Non-pigmented ciliary epithelial cell (primary cell): Measurements from ENCODE around the gene VCX.
"Not testable (repeated sequence)": the region's sequence is repeated elsewhere in the genome, so short reads cannot be mapped to it uniquely, and the experiment has no call there.

Experiments
- DNase-seq: peaks from one replicate; pipeline ENCODE4 v3.0.0-alpha.2; 2010; ENCODE audit warnings: low read depth

Gene VCX

DNA sequence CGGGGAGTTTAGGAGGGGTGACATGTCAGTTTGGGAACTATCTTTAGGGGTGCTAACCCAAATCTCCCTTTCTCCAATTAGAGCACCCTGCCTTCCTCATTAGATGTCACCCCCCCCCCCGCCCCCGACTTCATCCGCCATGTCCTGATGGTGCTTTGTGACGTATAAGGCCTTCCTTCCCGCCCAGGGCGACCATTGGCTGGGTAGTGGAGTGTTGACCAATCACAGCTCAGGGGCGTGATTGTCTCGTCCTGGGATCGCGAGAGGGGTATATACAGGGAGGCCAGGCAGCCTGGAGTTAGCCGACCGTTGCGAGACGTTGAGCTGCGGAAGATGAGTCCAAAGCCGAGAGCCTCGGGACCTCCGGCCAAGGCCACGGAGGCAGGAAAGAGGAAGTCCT lies at the start of gene VCX:
TSS of gene VCX (plus strand) at position 301 of the 400 bp plus-strand sequence. CDS start at position 334, 33 bp downstream.
- not testable (repeated sequence) for DNase-seq

DNA sequence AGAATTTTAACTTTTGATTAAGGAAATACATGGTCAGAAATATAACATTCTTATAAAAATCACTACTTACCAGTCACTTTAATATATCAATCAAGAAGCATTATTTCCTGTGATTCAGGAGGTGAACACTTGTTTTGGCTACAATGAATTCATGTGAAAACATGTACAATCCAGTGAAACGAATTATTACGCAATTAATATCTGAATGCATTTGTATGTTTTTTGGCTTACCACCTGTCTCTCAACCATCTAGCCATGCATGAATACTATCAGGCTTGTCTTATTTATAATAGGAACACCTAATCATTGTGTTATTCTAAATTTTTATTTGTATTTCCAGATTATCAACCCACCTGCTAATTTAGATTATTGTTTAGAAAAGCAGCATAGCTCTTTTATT lies 44.6 kb upstream of the VCX start:
- no peak for DNase-seq

DNA sequence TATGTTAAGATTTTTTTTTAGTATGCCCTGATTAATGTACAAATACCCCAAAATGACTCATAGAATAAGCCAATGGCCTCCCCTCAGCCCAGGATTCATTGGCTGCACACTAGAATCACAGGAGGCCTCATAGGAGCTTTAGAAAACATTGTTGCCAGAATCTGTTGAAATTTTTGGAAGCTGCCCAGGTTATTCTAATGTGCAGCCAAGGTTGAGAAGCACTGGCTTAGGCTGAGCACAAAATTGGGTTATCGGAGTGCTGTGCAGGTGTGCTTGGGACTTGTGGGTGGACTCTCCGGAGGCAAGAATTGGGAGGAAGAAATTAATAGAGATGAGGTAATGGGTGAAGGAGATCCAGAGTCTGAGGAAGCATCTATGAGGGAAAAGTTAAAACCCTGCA lies 41.3 kb upstream of the VCX start:
- DNase-seq = no peak

DNA sequence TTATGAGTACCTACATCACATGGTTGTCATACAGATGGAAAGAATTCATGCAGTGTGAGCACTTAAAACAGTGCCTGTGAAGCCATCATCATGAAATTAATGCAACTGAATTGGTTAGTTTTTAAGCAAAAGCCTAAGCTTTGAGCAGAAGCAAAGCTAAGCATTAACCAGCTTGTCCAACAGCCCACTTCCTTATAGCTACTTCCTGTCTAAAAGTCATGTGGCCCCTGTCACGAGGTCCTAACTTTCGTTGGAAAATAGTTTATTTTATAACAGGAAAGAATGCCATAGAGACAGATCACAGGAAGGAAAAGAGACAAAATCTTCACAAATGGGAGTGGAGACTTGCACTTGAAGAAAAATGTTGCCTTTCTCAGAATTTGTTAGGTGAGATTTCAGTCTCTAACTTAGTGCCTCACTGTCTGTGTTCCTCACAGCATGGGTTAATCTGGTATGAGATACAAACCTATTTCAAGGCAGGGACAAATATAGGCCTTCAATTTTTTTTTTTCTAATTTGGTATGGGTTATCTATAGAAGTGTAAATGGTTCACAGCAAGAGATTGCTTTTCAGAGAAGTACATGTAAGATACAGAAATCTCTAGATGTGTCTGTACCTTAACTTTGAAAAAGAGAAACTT lies 27.7 kb upstream of the VCX start:
- no peak for DNase-seq

DNA sequence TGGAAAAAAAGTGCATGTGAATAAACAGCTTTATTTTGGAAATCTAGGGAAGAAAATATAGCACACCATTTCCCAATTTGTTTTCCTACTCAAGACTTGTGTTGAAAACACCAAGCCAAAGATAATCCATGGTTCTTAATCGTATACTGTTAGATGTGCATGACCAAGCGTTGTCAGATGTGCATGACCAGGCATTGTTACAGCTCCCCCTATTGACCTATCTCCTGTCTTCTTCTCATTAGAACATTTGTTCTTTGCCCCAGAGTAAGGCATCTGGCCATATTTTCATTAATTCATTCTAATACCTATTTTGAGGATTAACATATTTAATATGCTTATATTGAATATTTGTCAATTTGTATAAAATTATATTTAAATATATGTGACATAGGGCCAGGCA lies 14.4 kb upstream of the VCX start:
- DNase-seq = no peak

DNA sequence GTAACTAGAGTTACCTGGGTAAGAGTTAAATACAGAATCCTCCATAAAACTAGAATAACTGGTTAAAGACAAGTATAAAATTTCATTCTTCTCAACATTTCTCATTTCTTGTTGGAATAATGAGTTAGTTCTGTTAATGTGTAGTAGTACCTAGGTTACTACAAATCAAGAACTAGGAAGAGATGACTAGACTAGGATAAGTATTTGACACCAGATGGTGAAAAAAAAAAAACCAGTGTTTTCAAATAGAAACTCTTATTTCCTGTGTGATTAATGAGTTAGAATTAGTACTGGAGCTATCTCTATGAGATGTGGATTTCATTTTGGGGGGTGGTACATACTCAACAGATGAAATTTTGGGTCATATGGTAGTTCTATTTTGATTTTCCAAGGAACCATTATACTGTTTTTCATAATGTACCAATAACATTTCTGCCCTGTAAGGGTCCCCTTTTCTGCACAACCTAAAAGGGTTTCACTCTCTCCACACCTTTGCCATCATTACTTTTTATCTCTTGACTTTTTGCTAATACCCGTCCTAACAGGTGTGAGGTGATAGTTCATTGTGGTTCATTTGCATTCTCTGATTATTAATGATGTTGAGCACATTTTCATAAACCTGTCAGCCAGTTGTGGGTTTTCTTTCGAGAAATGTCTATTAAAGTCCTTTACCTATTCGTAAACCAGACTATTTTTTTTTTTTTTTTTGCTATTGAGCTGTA lies 1.7 kb upstream of the VCX start:
- no peak for DNase-seq

DNA sequence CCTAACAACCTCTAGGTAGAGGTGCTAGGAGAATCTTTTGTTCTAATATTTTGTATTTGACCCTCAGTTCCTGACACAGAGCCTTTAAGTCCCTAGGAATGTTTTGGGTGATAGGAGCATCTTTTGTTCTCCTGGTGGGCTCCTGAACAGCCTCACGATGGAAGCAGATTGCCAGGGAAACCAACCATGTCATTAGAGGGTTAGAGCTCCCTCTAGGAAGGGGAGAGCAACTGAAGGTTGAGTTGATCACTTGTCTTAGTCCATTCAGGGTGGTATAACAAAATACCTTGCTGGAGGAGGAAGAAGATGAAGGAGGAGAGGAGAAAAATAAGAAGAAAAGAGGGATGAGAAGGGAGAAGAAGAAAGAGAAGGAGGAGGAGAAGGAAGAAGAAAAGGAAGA lies 9.2 kb downstream of the VCX start:
- DNase-seq = no peak

DNA sequence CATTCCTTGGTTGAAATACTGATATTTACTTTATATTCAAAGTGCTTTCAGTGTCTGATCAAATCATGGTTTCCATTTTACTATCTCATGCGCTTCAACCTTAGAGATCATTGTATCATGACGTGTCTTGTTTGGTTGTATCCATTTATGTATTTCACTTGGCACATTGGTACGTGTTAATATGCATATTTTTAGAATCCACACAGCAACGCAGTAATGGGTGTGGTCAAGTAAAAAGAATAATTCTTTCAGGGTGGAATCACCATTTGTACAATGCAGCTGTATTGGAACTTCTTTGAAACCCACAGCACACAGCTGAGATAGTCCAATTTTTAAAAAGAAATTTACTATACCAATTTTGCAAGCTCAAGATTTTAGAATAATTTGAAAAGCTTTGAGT lies 29.1 kb downstream of the VCX start:
- DNase-seq = no peak

DNA sequence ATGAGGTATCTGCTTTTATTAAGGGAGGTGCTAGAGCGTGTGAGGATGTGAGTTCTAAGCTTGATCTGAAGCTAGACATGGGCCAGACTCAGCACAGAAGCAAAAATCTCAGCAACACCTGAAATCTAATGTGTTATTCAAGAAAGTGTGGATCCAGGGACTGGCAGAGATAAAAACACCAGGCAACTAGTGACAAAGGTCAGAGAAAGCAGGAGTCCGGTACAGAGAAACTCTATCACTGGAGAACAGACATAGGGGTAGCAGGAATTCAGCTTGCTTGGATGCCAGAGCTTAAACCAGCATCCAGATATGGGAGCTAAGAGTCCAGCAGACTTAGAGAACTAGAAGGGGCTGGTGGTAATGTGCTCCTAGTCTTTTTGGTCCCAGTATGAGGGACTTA lies 34.0 kb downstream of the VCX start:
- no peak for DNase-seq

DNA sequence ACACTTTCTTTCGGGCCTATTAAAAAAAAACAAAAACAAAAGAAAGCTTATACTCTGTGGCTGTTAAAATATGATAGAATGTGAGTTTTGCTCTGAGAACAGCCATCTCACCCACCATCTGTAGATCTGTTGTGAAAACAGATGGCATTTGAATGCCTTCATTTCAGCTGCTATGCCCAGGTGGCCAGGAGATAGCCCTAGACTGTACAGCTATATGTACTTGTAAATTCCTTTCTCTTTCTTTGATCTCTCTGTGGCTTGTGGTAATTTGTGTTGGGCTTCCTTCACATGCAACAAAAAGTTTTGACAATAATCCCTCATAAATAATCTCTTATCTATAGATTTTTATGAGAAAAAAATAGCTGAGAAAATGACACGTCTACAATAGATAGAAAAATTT lies 46.2 kb downstream of the VCX start:
- DNase-seq = no peak

DNA sequence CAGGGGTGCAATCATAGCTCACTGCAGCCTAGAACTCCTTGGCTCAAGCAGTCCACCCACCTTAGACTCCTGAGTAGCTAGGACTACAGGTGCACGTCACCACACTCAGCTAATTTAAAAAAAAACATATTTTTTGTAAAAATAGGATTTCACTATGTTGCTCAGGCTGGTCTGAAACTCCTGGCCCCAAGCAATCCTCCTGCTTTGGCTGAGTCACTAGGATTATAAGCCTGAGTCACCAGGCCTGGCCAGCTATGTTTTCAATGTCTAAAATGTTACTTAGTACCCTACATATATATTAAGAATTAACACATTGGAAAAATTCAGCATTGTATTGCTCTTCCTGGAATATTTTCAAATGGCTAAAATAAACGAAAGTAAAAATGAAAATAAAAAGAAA lies 46.7 kb downstream of the VCX start:
- peak; percentile 5 for DNase-seq

DNA sequence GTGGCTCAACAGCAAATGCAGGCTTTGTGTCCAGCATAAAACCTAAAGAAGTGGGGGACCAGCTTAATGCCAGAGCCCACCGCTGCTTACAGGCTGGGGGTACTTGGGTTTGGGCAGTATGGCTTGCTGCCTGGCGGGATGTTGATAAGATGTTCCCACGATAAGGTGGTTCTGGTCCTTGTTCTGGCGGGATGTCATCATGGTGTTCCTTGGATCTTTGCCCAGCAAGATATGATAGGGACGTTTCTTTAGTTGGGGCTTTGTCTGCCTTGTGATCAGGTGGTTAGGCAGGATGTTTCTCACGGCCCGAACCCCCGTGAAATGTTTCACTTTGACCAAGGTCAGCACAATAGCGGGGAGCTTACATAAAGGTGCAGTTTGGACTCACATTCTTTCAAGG lies 49.0 kb downstream of the VCX start:
- DNase-seq = no peak
